Activated CD4-positive, alpha-beta T cell treated with anti-CD3 and anti-CD28 coated beads, Interleukin-2, amount 50 U/mL, for 1 hour (primary cell): ENCODE measurements around the gene ZNF268.
"Not testable (repeated sequence)": the region's sequence is repeated elsewhere in the genome, so short reads cannot be mapped to it uniquely, and the experiment has no call there.

Source experiments
- DNase-seq: peaks from one replicate; pipeline ENCODE4 v3.0.0-alpha.2; 2020

Gene ZNF268

GRCh38 chr12:133231001-133231400 is 49.7 kb downstream of the ZNF268 start:
- no peak for DNase-seq

- DNase-seq = no peak
Measured at GRCh38 chr12:133233006-133233405, 51.7 kb downstream of the ZNF268 start.

- no peak for DNase-seq
Measured at GRCh38 chr12:133233993-133234564, 52.8 kb downstream of the ZNF268 start.

GRCh38 chr12:133234971-133235370 is 53.7 kb downstream of the ZNF268 start:
- DNase-seq = no peak

GRCh38 chr12:133235401-133236112 is 54.3 kb downstream of the ZNF268 start, which contains the start of gene ANHX:
Gene ANHX (minus strand): TSS chr12:133235877. CDS start chr12:133234356, 1,521 bp downstream.
- no peak for DNase-seq

GRCh38 chr12:133236144-133236543 is 54.8 kb downstream of the ZNF268 start:
- no peak for DNase-seq

- DNase-seq = no peak
Measured at GRCh38 chr12:133236556-133236955, 55.3 kb downstream of the ZNF268 start.

GRCh38 chr12:133251732-133252131 is 70.4 kb downstream of the ZNF268 start:
- no peak for DNase-seq

- not testable (repeated sequence) for DNase-seq
Measured at GRCh38 chr12:133255833-133256232, 74.5 kb downstream of the ZNF268 start.

GRCh38 chr12:133256321-133256720 is 75.0 kb downstream of the ZNF268 start:
- DNase-seq = no peak

- DNase-seq = no peak
Measured at GRCh38 chr12:133264173-133264572, 82.9 kb downstream of the ZNF268 start.
